Mesenchymal stem cell (in vitro differentiated cells and primary cell): ENCODE results near the gene WDR3.

Source experiments
- DNase-seq: peaks from one replicate; pipeline ENCODE4 v3.0.0-alpha.2; 2013
- H2AFZ ChIP-seq: one replicate; pipeline ENCODE4 v1.6.1; 2013; ENCODE audit warnings: low read depth, mild to moderate bottlenecking, control low read depth, inconsistent platforms, low read length, moderate library complexity
- H2AK5ac ChIP-seq: 2 replicates; pipeline ENCODE4 v1.6.1; 2013; ENCODE audit warnings: low read length, moderate library complexity, mild to moderate bottlenecking, inconsistent platforms; ENCODE audit not compliant: severe bottlenecking
- H2BK120ac ChIP-seq: one replicate; pipeline ENCODE4 v1.6.1; 2013; ENCODE audit warnings: low read depth, mild to moderate bottlenecking, inconsistent platforms, low read length, moderate library complexity
- H2BK12ac ChIP-seq, 2 experiments: one replicate each; pipeline ENCODE4 v1.6.1; 2013; ENCODE audit warnings: inconsistent platforms in 2 of 2, low read length in 2 of 2, mild to moderate bottlenecking in 2 of 2, moderate library complexity in 2 of 2, control low read depth in 1 of 2
- H2BK15ac ChIP-seq: one replicate; pipeline ENCODE4 v1.6.1; 2013; ENCODE audit warnings: mild to moderate bottlenecking, low read depth, inconsistent platforms; ENCODE audit not compliant: poor library complexity, severe bottlenecking
- H2BK5ac ChIP-seq: 2 replicates; pipeline ENCODE4 v1.6.1; 2013; ENCODE audit warnings: low read depth, mild to moderate bottlenecking, low read length, control low read depth, inconsistent platforms; ENCODE audit not compliant: poor library complexity, severe bottlenecking
- H3K14ac ChIP-seq, 2 experiments: one replicate each; pipeline ENCODE4 v1.6.1; 2013; ENCODE audit warnings: inconsistent platforms in 2 of 2, low read length in 2 of 2, control low read depth in 1 of 2, mild to moderate bottlenecking in 1 of 2, moderate library complexity in 1 of 2
- H3K18ac ChIP-seq, 2 experiments: one replicate each; pipeline ENCODE4 v1.6.1; 2013; ENCODE audit warnings: inconsistent platforms in 2 of 2, low read length in 2 of 2, control low read depth in 1 of 2, low read depth in 1 of 2, mild to moderate bottlenecking in 1 of 2
- H3K23ac ChIP-seq, 2 experiments: one replicate each; pipeline ENCODE4 v1.6.1; 2013; ENCODE audit warnings: inconsistent platforms in 2 of 2, low read length in 2 of 2, mild to moderate bottlenecking in 2 of 2, moderate library complexity in 2 of 2, control low read depth in 1 of 2
- H3K27ac ChIP-seq: 2 replicates; pipeline ENCODE4 v1.5.1; 2013; ENCODE audit warnings: mild to moderate bottlenecking, moderate library complexity, low read length, control low read depth, inconsistent platforms; ENCODE audit not compliant: poor library complexity, severe bottlenecking
- H3K27me3 ChIP-seq, 2 experiments: 2 replicates each; pipeline versions ENCODE4 v1.6.1 to v1.7.0; 2013; ENCODE audit warnings: low read length in 2 of 2, mild to moderate bottlenecking in 2 of 2, moderate library complexity in 2 of 2, control low read depth in 1 of 2, inconsistent platforms in 1 of 2; ENCODE audit not compliant: control insufficient read depth in 1 of 2, insufficient read depth in 1 of 2
- H3K36me3 ChIP-seq, 2 experiments: 2 replicates each; pipeline versions ENCODE4 v1.6.1 to v1.7.0; 2013; ENCODE audit warnings: low read length in 2 of 2, control low read depth in 1 of 2, inconsistent platforms in 1 of 2, low read depth in 1 of 2, mild to moderate bottlenecking in 1 of 2; ENCODE audit not compliant: insufficient read depth in 2 of 2, control insufficient read depth in 1 of 2
- H3K4ac ChIP-seq, 2 experiments: one replicate each; pipeline ENCODE4 v1.6.1; 2013; ENCODE audit warnings: inconsistent platforms in 2 of 2, low read length in 2 of 2, mild to moderate bottlenecking in 2 of 2, moderate library complexity in 2 of 2, control low read depth in 1 of 2, low read depth in 1 of 2
- H3K4me1 ChIP-seq: 2 replicates; pipeline ENCODE4 v1.6.1; 2013; ENCODE audit warnings: low read depth, low read length, control low read depth; ENCODE audit not compliant: control insufficient read depth, insufficient read depth
- H3K4me2 ChIP-seq: 2 replicates; pipeline ENCODE4 v1.6.1; 2013; ENCODE audit warnings: low read length, mild to moderate bottlenecking, inconsistent platforms; ENCODE audit not compliant: poor library complexity, severe bottlenecking
- H3K4me3 ChIP-seq, 2 experiments: 2 replicates each; pipeline versions ENCODE4 v1.5.1 to v1.7.0; 2013; ENCODE audit warnings: low read length in 2 of 2, mild to moderate bottlenecking in 2 of 2, control low read depth in 1 of 2, low read depth in 1 of 2; ENCODE audit not compliant: insufficient read depth in 1 of 2
- H3K79me1 ChIP-seq: replicated peaks from 2 replicates; pipeline ENCODE4 v1.6.1; 2013; ENCODE audit warnings: mild to moderate bottlenecking, control low read depth, low read length, inconsistent platforms; ENCODE audit not compliant: poor library complexity, severe bottlenecking
- H3K9ac ChIP-seq: 2 replicates; pipeline ENCODE4 v1.7.0; 2013; ENCODE audit warnings: mild to moderate bottlenecking, low read length, moderate library complexity
- H3K9me3 ChIP-seq: 2 replicates; pipeline ENCODE4 v1.7.0; 2013; ENCODE audit warnings: mild to moderate bottlenecking, low read length; ENCODE audit not compliant: control insufficient read depth
- H4K8ac ChIP-seq: one replicate; pipeline ENCODE4 v1.6.1; 2013; ENCODE audit warnings: inconsistent platforms, mild to moderate bottlenecking, low read length, moderate library complexity
- H4K91ac ChIP-seq: one replicate; pipeline ENCODE4 v1.6.1; 2013; ENCODE audit warnings: mild to moderate bottlenecking, low read length, inconsistent platforms
- WGBS: methylation state at CpG from one replicate; pipeline ENCODE4 v1.1.7; 2013; ENCODE audit warnings: mixed read lengths; 5-methylcytosine and 5-hydroxymethylcytosine counted together

Gene WDR3

DNA sequence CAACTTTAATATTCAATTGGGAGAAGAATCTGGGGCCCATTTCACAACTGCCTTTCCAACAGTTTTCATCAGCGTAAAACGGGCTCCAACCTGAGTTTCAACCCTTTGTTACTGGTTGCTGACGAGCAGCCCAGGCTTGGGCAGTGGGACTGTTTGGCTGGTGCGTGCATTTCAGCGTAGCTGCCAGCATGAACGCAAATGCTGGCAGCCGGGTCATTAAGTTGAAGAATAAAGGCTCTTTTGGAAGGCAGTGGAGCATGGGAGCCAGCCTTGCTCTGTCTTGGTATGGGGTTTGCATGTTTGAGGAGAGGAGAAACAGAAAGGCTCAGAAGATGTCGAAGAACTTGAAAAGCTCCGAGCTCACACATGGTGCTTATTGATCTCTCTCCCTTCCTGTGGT lies 40.7 kb downstream of the WDR3 start:
- Histone ChIP-seq H4K8ac (no peak overlapping the region), H2BK12ac (no peak overlapping the region), H3K79me1 (no peaks in the 10 kb centered on the region), H3K4ac (no peak overlapping the region), H4K91ac (no peak overlapping the region), H3K4me3 (no peak overlapping the region), H2BK5ac (no peak overlapping the region), H3K9ac (no peak overlapping the region), H3K14ac (no peak overlapping the region), H3K27me3 (peaks cover 0 to 5% of the 10 kb centered on the region in 2 experiments), H3K27ac (no peak overlapping the region), H2AFZ (no peak overlapping the region), H3K9me3 (no peaks in the 10 kb centered on the region), H3K18ac (no peak overlapping the region), H3K36me3 (no peaks in the 10 kb centered on the region), H3K4me1 (peaks cover 2% of the 10 kb centered on the region), H3K23ac (no peak overlapping the region), H3K4me2 (no peak overlapping the region), H2BK15ac (no peak overlapping the region), H2AK5ac (no peak overlapping the region), H2BK120ac (no peak overlapping the region)
- 88% methylated on average over 9 of the region's 9 CpGs for WGBS
- no peak for DNase-seq

DNA sequence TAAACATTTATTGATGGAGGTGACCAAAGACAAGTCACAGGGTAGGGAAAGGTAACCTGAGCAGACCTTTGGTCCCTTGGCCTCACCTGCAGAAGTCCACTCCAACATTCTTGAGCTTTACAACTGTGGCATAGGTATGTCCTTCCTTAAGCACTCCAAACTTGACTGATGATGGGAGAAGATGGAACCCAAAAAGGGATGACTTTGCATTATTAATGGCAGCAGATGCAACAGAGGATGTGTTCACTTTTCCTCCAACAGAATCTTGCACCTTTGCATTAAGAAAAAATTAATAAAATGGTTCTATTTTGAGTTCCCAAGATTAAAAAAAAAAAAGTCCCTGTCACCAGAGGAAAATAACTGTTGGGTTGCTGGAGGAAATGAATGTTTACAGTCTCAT lies 42.2 kb downstream of the WDR3 start:
- H3K9me3 ChIP-seq = no peaks in the 10 kb centered on the region
- no peak overlapping the region for H4K8ac ChIP-seq
- no peak overlapping the region for H2BK120ac ChIP-seq
- no peak overlapping the region for H3K9ac ChIP-seq
- H3K23ac ChIP-seq = no peak overlapping the region
- no peak overlapping the region for H2BK5ac ChIP-seq
- no peak overlapping the region for H3K14ac ChIP-seq
- H2AK5ac ChIP-seq = no peak overlapping the region
- H3K18ac ChIP-seq = no peak overlapping the region
- no peak for DNase-seq
- no peak overlapping the region for H4K91ac ChIP-seq
- no peak overlapping the region for H3K27ac ChIP-seq
- H3K27me3 ChIP-seq = peaks cover 0 to 10% of the 10 kb centered on the region in 2 experiments
- no peak overlapping the region for H2BK12ac ChIP-seq
- peaks cover 4% of the 10 kb centered on the region for H3K4me1 ChIP-seq
- no peaks in the 10 kb centered on the region for H3K36me3 ChIP-seq
- H3K79me1 ChIP-seq = no peaks in the 10 kb centered on the region
- no peak overlapping the region for H3K4me3 ChIP-seq
- H2BK15ac ChIP-seq = no peak overlapping the region
- H2AFZ ChIP-seq = no peak overlapping the region
- no peak overlapping the region for H3K4ac ChIP-seq
- no peak overlapping the region for H3K4me2 ChIP-seq

DNA sequence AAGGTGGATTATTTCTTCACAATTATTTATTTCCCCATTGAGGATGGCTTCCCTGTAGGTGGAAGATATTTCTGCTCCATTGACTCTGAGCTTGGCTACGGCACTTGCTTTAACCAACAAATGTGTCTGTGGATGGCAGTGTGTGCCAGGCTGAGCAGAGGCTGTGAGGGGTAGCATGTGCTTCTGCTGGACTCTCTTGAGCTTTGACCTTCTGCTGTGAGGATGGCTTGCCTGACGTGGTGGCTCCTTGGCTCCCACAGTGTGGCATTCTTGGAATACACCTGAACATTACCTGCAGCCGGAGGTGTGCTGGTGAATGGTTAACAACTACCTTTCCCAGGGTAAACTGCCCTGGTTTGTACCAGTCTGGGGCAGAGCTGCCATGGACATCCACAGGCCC lies 46.8 kb downstream of the WDR3 start:
- Histone ChIP-seq H2BK5ac (no peak overlapping the region), H4K8ac (no peak overlapping the region), H3K27ac (no peak overlapping the region), H3K4me3 (no peak overlapping the region), H3K79me1 (no peaks in the 10 kb centered on the region), H3K9me3 (no peaks in the 10 kb centered on the region), H2BK15ac (no peak overlapping the region), H2BK12ac (no peak overlapping the region), H3K4me2 (no peak overlapping the region), H3K36me3 (no peaks in the 10 kb centered on the region), H2AFZ (no peak overlapping the region), H2AK5ac (no peak overlapping the region), H3K14ac (no peak overlapping the region), H3K4ac (no peak overlapping the region), H2BK120ac (no peak overlapping the region), H3K18ac (no peak overlapping the region), H3K9ac (no peak overlapping the region), H3K27me3 (peaks cover 0 to 10% of the 10 kb centered on the region in 2 experiments), H3K4me1 (peaks cover 2% of the 10 kb centered on the region), H3K23ac (no peak overlapping the region), H4K91ac (no peak overlapping the region)
- WGBS = 75% methylated on average over 3 of the region's 3 CpGs
- DNase-seq = no peak

DNA sequence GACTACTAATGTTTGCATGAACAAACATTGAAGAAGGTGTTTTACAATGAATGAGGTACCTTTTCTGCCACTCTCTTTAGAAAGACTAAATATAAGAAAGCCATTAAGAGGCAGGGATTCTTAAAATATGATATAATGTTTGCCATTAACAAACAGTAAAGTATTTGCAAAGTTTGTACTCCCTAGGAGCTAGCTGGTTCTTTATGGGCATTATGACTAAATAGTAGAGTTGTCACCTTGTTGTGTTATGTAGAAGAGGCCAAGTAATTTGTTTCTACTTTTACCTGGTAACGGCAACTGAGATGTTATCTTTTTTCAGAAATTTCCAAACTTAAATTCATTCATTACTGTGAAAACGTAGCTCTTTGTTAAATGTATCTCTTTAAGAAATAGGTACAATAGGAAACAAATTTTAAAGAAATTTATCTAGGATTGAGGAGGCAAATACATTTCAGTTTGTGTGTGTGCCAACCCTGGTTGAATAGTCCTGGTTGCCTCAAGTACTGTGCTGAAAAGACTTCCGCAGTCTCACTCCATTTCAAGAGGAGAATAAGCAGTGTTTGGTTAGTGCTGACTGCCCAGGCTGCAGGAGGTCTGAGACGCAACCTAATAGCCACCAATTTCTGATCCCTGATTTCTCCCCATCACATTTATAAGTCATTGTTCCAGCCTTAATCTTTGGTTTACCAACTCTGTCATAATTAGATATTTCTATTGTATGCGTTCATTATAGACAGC lies 52.1 kb downstream of the WDR3 start:
- Histone ChIP-seq H3K4me3 (no peak overlapping the region), H2BK15ac (no peak overlapping the region), H3K18ac (no peak overlapping the region), H2BK5ac (no peak overlapping the region), H4K8ac (no peak overlapping the region), H3K27me3 (peaks cover 0 to under 1% of the 10 kb centered on the region in 2 experiments), H3K4ac (no peak overlapping the region), H3K23ac (no peak overlapping the region), H3K79me1 (no peaks in the 10 kb centered on the region), H3K27ac (no peak overlapping the region), H2AK5ac (no peak overlapping the region), H2BK120ac (no peak overlapping the region), H3K4me2 (no peak overlapping the region), H3K9ac (no peak overlapping the region), H4K91ac (no peak overlapping the region), H3K14ac (no peak overlapping the region), H3K4me1 (no peaks in the 10 kb centered on the region), H2BK12ac (no peak overlapping the region), H2AFZ (no peak overlapping the region), H3K36me3 (no peaks in the 10 kb centered on the region), H3K9me3 (no peaks in the 10 kb centered on the region)
- WGBS = 100% methylated on average over 3 of the region's 5 CpGs
- no peak for DNase-seq
